COLO829 (cell line): Measurements from ENCODE around the gene SLC28A1.

Source experiments
- DNase-seq: peaks from one replicate; pipeline ENCODE4 v3.0.0; 2012; ENCODE audit warnings: low spot score

Gene SLC28A1, protein sequence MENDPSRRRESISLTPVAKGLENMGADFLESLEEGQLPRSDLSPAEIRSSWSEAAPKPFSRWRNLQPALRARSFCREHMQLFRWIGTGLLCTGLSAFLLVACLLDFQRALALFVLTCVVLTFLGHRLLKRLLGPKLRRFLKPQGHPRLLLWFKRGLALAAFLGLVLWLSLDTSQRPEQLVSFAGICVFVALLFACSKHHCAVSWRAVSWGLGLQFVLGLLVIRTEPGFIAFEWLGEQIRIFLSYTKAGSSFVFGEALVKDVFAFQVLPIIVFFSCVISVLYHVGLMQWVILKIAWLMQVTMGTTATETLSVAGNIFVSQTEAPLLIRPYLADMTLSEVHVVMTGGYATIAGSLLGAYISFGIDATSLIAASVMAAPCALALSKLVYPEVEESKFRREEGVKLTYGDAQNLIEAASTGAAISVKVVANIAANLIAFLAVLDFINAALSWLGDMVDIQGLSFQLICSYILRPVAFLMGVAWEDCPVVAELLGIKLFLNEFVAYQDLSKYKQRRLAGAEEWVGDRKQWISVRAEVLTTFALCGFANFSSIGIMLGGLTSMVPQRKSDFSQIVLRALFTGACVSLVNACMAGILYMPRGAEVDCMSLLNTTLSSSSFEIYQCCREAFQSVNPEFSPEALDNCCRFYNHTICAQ

DNA sequence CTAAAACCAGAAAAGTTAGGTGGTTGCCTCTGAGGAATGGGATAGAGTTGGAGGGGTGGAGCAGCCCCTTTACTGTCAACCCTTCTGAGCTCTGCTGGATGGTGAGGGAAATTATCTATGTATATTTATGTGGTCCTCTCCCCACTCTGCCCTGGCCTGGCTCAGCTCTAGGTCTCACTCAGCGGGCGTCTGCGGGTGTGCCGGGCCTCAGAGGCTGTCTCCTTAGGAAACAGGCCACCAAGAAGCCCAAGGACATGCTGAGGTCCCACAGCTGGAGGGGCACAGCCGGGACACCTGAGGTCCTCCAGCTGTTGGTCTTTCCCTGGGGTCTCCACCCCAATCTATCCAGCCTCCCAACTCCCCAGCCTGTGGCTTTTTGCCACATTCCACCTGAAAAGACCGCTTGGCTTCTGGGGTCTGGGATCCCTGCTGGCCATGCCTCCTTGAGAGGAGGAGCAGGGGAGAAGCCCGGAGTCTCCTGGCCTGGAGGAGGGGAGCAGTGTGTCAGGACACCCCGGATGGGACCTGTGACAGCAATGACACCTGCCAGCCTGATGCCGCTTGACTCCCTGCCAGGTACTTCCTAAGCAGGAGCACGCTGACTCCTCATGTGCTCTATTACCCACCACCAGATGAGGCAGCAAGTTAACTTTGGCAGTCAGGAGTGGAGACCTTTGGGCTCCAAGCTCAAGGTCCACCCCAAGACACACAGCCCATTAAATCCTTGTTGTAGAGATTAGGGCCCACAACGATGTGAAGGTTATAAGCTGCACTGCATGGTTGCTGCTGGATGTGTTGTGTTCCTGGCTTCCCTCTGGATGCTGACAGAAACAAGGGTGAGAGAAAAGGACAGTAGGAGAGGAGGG lies at the start of gene SLC28A1:
Gene SLC28A1 (plus strand): TSS at position 747 of the 866 bp plus-strand sequence. CDS start 3,099 bp downstream, outside the sequence.
- no peak for DNase-seq

DNA sequence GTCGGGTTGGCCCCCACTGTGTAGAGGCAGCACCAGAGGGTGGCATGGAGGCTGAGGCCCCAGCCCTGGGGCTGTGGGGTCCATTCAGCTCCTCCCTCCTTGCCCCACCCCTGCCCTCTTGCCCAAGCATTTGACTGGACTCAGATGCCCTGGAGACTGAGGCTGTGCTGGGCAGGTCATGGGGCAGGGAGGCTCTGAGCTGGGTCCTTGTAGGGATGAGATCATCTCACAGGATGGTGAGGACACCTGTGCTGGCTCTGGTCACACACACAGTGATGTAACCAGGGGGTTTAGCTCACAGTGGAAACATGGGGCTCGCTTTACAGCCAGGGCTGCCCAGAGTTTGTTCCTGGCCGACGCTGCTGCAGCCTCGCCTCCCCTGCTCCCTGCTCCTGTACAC lies 49.5 kb upstream of the SLC28A1 start:
- DNase-seq: no peak

DNA sequence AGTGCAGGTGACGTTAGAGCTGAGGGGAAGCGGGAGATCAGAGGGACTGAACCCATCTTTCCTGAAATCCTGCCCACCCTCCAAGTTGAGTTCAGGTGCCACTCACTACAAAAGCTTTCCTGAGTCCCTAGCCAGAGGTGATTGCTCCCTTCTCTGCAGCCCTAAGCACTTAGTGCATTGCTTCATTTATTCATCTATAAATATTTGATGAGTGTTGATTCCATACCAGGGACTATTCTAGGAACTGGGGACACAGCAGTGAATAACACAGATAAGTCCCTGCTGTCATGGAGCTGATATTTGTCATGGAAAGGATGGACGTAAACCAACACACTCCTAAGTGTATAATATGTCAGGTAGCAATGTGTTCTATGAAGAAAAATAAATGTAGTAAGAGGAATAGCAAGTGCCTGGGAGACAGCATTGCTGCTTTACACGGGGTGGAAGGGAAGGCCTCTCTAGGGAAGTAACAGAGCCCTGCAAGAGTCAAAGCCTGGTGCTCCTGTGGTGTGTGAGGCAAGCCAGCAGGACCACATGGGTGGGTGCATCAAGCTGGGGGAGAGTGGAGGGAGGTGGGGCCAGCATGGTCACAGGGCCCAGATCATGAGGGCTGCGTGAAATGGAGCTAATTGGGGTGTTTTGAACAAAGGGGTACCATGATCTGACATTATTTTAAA lies 48.7 kb upstream of the SLC28A1 start:
- no peak for DNase-seq

DNA sequence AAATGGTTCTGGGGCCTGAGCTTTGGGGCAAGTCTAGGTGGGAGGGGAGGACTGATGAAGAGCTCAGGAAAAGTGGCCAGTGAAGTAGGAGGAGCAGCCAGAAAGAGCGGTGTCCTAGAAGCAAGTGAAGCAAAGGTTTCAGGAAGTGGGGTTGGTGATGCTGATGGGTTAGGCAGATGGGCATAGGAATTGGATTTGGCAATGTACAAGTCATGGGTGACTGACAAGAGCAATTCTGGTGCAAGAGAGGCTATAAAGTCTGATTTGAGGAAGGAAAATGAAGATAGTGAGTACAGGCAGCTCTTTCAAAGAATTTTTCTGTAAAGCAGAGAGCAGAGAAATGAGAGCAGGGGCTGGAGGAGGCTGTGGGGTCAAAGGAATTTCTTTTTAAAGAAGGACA lies 47.6 kb upstream of the SLC28A1 start:
- DNase-seq: no peak

DNA sequence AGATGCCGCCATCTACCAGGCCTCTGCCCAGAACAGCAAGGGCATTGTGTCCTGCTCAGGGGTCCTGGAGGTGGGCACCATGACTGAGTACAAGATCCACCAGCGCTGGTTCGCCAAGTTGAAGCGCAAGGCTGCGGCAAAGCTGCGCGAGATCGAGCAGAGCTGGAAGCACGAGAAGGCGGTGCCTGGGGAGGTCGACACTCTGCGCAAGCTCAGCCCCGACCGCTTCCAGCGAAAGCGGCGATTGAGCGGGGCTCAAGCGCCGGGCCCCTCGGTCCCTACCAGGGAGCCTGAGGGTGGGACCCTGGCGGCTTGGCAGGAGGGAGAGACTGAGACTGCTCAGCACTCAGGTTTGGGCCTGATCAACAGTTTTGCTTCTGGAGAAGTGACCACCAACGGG lies 44.7 kb upstream of the SLC28A1 start:
- DNase-seq: no peak

DNA sequence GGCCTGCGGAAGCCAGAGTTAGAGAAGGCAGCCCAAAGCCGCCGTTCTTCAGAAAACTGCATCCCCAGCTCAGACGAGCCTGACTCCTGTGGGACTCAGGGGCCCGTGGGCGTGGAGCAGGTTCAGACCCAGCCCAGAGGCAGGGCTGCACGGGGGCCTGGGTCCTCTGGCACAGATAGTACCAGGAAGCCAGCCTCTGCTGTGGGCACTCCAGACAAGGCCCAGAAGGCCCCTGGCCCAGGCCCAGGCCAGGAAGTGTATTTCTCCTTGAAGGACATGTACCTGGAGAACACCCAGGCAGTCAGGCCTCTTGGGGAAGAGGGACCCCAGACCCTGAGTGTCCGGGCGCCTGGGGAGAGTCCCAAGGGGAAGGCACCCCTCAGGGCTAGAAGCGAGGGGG lies 44.2 kb upstream of the SLC28A1 start:
- DNase-seq: no peak

DNA sequence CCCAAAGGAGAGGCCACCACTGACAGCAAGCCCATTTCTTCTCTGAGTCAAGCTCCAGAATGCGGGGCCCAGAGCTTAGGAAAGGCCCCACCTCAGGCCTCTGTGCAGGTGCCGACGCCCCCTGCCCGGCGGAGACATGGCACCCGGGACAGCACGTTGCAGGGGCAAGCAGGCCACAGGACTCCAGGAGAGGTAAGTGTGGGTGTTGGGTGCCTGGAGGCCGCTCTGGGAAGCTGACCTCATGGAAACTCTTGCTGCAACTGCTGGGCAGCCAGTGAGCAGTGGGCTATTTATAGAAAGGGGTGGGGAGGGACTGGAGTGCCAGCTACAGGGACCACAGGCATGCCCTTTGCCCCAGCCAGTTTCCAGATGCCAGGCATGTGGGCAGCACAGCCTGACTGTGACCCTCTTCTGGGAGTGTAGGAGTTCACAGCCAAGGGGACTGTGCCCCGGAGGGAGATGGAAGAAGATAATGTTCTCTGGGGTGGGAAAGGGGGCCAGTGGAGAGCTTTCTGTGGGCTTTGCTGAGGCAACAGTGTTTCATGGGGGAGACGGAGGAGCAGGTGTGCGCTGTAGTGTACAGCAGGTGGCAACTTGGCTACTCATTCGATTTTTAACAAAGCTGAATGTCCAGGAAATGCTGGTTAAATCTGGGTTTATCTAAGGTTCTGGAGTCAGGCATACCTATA lies 43.6 kb upstream of the SLC28A1 start:
- peak; percentile 40 for DNase-seq

DNA sequence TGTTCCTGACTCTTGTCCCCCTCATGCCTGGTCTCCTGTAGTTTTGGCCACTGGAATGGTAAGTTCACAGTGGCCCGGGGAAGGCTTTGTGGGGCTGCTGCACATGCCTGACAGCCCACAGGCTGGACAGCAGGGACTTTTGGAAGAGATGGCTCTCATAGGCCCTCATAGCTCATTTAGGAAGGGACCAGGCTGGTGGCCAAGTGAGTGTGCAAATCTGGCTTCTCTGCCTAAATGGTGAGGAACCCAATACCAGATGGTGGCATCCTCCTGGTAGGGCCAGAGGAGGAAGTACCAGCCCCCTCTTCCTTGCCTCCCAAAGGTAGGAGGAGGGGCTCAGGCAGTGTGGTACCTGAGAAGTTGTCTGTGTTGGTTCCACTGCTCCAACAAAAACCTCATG lies 41.7 kb upstream of the SLC28A1 start:
- no peak for DNase-seq

DNA sequence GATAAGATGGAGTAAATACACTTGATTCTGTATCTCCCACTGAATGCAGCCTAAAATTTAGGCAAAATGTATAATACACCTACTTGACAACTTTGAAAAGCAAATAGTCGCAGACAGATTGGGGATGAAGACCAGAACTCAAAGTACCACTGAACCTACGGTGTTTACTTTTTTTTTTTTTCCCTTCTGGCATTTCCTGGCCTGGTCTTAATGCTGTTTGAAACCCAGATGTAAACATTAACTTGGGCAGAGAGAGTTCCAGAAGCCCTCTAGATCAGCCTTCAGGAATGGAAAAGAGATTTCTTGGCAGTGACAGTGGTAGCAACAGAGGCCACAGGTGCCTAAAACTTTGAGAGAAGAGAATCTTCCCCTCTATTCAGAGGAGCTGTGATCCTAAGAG lies 39.5 kb upstream of the SLC28A1 start:
- no peak for DNase-seq

DNA sequence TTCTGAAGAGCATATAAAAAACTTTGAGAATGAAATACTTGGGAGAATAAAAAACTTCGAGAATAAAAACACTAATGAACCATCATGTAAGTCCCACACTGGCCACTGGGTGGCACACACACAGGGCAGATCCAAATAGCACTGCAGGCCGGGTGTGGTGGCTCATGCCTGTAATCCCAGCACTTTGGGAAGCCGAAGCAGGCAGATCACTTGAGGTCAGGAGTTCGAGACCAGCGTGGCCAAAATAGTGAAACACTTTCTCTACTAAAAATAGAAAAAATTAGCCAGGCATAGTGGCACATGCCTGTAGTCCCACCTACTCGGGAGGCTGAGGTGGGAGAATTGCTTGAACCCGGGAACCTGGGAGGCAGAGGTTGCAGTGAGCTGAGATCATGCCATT lies 38.8 kb upstream of the SLC28A1 start:
- DNase-seq: peak; percentile 42

DNA sequence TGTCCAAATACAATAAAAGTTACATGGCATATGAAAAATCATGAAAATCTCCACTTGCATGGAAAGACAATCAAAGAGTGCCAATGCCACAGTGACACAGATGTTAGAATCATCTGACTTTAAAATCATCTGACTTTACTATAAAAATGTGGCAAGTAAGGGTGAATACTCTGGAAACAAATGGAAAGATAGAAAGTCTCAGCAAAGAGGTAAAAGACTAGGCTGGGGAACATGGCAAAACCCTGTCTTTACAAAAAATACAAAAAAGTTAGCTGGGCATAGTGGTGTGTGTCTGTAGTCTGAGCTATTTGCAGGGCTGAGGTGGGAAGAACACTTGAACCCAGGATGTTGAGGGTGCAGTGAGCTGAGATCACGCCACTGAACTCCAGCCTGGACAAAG lies 38.2 kb upstream of the SLC28A1 start:
- no peak for DNase-seq

DNA sequence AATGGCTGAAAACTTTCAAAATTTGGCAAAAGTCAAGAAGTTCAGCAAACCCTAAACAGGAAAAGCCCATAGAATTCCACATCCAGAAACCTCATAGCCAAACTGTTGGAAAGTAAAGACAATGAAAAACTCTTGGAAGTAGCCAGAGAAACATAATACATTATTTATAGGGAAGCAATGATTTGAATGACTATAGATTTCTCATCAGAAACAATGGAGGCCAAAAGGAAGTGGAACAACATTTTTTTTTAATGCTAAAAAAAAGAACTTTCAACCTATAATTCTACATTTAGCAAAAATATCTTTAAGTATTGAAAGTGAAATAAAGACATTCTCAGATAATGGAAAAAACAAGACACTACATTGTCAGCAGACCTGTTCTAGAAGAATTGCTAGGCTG lies 37.1 kb upstream of the SLC28A1 start:
- DNase-seq: no peak

DNA sequence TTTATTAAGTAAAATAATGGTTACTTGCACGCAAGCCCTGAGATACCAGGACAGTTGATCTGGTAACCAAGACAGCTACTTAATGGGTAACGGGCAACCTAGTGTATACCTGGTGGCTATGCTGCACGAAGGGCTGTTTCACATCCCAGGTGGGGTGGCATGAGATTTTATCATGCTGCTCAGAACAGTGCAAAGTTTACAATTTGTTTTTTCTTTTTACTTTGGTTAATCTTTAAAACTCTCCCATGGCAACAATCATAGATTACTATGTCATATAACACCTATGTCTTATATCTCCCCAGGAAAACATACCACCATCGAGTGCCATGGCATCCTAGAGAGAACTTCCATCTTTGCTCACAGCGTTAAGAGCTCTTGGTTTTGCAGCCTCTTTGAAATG lies 32.2 kb upstream of the SLC28A1 start:
- no peak for DNase-seq

DNA sequence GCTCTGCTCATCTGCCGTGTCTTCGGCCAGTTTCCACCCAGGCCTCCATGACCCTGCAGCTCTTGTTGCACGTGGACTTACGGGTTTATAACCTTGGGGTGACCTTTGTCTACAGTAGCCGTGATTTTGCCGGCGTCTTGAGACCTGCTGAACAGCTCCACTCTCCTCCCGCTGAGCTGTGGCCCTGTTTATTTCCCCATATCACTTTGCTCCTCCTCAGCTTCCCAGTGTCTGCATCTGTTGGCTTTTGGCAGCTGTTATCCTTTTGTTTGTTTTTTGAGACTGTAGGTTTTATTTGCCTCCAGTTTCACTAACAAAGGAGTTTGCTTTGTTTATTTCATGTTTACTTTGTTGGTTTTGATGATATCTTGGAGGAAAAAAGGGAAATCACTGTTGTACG lies 29.3 kb upstream of the SLC28A1 start:
- DNase-seq: no peak

DNA sequence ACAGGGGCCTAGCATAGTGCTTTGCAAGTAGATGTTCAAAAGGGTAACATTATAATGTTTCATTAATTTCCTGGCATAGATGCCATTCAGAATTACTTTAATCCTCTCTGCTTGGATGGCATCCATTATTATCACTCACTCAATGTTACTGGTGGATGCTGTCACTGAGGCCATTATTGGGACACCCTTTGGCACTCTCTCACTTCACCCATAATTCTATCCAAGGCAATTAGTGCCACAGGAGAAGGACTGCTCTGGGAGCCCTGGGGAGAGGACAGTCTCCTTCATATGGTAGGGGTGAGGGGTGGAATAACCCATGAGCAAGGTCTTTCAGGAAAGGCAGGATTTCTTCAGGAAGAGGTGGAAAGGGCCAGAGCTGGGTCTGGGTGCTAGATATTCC lies 28.7 kb upstream of the SLC28A1 start:
- no peak for DNase-seq

DNA sequence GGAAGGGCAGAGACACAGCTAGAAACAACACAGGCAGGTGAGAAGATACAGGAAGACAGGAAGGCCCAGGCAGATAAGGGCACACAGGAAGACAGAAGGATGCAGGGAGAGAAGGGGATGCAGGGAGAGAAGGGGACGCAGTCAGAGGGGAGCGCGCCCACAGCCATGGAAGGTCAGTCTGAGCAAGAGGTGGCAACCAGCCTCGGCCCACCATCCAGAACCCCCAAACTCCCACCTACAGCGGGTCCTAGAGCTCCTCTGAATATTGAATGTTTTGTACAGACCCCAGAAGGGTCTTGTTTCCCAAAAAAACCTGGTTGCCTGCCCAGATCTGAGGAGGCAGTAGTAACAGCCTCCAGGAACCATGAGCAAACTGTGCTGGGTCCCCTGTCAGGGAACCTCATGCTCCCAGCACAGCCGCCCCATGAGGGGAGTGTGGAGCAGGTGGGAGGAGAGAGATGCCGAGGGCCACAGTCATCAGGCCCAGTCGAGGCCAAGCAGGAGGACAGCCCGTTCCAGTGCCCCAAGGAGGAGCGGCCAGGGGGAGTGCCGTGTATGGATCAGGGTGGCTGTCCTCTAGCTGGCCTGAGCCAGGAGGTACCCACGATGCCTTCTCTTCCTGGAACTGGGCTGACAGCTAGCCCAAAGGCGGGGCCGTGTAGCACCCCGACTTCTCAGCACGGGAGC lies 27.6 kb upstream of the SLC28A1 start:
- DNase-seq: no peak

DNA sequence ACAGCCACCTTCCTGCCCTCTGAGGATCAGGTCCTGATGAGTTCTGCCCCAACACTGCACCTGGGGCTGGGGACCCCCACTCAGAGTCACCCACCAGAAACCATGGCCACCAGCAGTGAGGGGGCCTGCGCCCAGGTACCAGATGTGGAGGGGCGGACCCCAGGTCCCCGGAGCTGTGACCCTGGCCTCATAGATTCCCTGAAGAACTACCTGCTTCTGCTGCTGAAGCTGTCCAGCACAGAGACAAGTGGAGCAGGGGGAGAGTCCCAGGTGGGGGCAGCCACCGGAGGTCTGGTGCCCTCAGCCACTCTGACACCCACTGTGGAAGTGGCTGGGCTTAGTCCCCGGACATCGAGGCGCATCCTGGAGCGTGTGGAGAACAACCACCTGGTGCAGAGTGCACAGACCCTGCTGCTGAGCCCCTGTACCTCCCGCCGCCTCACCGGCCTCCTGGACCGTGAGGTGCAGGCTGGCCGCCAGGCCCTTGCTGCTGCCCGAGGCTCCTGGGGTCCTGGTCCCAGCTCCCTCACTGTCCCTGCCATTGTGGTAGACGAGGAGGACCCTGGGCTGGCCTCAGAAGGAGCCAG lies 27.0 kb upstream of the SLC28A1 start:
- DNase-seq: no peak

DNA sequence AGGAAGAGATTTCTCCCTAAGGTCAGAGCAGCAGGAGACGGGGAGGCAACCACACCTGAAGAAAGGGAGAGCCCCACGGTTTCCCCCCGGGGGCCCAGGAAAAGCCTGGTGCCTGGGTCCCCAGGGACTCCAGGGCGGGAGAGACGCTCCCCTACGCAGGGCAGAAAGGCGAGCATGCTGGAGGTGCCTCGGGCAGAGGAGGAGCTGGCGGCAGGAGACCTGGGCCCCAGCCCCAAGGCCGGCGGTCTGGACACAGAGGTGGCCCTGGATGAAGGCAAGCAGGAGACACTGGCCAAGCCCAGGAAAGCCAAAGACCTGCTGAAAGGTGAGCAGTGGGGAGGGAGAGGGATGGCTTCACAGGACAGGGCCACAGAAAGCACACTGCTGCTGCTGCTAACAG lies 26.2 kb upstream of the SLC28A1 start:
- DNase-seq: no peak

DNA sequence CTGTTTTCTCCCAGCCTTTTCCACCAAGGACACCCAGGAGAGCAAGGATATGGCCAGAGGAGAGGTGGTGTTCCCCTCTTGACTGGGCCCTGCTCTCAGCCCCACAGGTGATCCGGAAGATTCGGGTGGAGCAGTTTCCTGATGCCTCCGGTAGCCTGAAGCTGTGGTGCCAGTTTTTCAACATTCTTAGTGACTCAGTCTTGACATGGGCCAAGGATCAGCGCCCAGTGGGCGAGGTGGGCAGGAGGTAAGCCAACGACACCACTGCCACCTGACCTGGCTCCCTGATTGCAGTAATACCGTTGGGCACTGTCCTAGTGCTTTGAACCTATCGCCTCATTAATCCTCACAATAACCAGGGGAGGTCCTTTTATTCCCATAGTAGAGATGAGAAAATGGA lies 25.3 kb upstream of the SLC28A1 start:
- DNase-seq: no peak

DNA sequence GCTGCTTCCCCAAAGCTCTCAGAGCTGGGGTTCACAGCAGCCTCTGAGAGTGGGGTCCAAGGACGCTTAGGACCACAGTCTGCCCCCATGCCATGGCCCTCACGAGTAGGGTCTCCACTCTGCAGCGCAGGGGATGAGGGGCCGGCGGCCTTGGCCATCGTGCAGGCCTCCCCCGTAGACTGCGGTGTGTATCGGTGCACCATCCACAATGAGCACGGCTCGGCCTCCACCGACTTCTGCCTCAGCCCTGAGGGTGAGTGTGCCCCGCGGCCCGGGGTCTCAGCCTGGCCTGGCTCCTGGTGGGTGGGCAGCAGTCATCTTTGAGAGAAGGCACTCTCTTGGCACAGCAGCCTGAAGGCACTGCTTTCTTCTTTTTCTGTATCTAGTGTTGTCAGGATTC lies 24.8 kb upstream of the SLC28A1 start:
- no peak for DNase-seq

DNA sequence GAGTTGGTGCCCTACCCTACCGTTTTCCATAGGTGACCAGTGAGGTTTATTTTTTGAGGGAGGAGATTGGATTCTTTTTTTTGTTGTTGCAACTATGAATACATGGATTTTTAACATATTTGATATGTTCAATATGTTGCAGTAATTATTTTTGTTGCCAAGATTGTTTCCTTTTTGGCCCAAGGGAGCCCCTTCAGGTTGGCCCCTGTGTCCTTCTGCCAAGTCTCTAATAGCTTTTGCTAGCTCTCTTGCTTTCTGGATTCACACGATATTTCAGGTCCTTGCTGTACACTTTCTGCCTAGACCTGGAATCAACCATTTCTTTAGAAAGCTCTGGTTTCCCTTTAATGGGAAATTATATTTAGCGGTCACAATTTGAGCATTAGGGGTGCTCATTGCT lies 22.7 kb upstream of the SLC28A1 start:
- no peak for DNase-seq
